ENCODE measurements around the gene ZNF607.
"Not testable (repeated sequence)": the region's sequence is repeated elsewhere in the genome, so short reads cannot be mapped to it uniquely, and the experiment has no call there.

ZNF607 gene

DNA sequence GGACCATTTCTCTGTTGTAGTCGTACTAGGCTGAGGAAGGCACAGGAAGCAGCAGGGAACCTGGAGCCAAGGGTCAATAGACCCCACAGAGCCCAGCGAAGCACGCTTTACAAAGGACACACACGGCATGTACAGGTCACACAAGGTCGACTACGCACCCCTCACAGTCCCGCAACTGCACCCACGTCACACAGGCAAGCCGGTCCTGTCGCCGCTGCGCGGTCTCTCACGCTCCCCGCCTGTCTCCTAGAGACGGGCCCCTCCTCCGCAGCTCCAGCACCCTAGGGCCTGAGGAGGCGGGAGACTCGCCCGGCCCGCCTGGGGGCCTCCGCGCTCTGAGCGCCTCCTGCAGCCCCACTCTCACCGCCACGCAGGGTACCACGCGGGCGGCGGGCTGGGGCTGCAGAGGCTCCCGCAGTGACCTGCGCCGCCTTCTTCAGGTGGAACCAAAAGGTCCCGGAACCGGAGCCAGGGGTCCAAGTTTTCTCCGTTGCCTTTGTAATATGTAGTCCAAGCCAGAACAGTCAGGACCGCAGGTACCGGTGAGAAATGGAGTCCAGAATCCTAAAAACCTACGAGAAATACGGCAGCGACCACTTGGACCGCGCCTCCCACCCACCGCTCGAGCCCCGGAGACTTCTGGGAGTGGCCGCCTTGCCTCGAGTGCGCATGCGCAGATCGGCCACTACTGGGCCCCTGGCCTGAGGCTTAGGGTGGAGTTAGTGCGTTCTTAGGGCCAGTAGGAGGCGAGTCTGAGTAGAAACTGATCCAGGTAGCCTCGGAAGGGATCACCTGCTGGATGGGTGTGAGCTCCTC, at the start of gene ZNF607:
Gene ZNF607, minus strand, starts transcription at position 651 of the 816 bp plus-strand sequence. CDS start 8,143 bp downstream, outside the sequence.
- peak; percentile 73 for DNase-seq

DNA sequence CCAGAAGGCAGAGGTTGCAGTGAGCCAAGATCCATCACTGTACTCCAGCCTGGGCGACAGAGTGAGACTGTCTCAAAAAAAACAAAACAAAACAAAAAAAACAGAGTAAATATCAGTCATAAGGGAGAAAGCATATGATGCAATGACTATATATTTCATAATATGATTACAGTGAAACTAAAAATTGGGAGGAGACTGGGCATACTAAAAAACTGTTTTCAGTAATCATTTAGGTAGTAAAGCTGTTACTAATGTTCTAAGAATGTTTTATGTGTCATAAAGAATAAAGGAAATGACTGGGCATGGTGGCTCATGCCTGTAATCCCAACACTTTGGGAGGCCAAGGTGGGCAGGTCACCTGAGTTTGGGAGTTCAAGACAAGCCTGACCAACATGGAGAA, 43.9 kb upstream of the ZNF607 start:
- no peak for DNase-seq

DNA sequence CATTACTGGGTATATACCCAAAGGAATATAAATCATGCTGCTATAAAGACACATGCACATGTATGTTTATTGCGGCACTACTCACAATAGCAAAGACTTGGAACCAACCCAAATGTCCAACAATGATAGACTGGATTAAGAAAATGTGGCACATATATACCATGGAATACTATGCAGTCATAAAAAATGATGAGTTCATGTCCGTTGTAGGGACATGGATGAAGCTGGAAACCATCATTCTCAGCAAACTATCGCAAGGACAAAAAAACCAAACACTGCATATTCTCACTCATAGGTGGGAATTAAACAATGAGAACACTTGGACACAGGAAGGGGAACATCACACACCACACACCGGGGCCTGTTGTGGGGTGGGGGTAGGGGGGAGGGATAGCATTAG, 38.1 kb upstream of the ZNF607 start:
- DNase-seq: not testable (repeated sequence)

DNA sequence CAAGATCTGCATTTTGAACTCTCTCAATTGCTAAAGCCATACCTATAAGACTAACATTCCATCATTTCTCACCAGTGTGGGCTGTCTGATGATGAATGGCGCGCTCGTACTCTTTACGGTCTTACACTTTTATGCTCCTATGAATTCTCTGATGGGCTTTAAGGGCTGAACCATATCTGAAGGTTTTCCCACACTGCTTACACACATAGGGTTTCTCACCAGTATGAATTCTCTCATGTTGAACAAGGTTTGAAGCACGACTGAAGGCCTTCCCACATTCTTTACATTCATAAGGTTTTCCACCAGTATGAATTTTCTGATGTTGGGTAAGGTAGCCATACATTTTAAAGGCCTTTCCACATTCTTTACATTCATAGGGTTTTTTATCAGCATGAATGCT, 18.8 kb upstream of the ZNF607 start:
- DNase-seq: no peak

DNA sequence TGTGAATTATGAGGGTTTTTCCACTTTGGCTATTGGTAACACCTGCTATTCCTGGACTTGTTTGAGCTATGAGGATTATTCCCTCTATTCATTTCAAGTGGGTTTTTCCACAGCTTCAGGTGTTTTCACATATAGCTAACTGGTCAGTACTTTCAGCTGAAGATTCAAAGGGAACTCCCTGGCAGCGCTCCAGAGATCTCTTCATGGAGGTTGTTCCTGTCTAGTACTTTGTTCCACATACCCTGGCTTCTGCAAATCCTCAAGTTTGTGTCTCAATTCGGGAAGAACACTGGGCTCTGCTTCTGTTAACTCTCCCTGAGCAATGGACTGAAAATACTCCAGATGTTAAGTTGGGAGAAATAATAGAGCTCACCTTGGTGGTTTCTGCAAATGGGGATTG, 5.6 kb upstream of the ZNF607 start:
- no peak for DNase-seq

DNA sequence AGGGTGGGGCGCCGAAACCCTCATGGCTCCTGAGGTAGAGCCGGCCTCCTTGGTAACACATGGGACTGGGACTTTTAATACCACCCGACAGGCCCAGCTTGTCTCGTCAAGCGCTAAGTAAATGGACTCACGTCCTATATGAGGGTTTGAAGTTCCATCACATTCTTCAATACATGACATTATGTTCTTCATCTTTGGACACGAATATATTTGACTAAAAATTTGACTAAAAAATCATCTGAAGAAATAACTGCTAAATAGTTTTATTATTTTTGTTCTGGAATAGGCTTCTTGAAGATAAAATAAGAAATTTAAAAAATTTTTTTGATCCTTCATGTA, 335 bp upstream of the ZNF607 start:
- no peak for DNase-seq

DNA sequence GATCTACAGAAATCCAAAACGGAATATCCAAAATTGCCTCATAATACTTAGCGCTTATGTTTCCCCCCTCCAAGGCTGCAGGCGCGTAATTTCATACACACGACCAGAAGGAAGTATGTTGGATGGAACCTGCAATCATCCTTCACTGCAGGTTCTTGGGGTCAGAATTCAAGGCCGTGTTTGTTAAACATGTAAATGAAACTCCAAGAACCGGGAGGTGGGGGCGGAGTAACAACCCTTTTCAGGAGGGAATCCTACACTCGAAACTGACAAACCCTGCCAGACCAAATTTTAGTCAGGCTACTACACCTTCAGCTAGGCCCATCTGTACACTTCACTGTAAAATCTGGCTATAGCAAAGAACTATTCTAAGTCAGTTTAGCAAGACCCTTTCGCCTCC, 1.3 kb downstream of the ZNF607 start:
- no peak for DNase-seq

DNA sequence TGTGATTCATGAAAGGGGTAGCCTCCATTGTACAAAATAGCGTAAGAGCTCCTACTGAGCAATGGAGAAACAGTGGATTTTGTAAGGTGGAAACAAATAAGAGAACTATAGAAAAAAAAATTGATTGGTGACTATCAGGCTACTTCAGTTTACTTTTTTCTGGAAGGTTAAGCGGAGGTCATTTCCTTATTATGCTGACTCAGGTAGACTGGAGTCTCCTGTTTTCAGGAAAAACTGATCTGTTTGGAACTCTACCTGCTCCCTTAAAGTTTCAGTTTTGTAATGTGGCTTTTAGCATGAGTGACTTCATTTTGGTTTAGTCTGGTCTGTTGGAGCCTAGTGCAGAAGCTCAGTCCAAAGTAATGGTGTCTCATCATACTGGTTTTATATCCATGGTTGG, 3.4 kb downstream of the ZNF607 start:
- DNase-seq: no peak

DNA sequence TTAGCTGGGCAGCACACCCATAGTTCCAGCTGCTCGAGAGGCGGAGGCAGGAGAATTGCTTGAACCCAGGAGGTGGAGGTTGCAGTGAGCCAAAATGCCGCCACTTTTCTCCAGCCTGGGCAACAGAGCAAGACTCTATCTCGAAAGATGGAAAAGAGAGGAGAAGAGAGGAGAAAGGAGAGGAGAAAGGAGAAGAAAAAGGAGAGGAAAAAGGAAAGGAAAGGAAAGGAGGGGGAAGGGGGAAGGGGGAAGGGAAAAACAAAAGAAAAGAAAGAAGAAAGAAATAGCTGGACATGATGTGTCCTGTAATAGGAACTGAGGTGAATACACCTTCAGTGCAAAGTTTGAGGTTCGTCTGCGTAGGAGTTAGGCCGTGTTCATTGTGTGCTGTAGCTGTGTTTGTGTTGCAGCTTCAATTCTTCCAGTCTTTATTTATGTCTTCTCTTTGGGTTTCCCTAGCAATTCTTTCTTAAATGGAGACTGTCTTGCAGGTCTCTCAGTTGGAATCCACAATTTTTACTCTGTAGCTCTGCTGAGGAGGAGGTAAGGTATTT, 13.4 kb downstream of the ZNF607 start:
- DNase-seq: no peak

DNA sequence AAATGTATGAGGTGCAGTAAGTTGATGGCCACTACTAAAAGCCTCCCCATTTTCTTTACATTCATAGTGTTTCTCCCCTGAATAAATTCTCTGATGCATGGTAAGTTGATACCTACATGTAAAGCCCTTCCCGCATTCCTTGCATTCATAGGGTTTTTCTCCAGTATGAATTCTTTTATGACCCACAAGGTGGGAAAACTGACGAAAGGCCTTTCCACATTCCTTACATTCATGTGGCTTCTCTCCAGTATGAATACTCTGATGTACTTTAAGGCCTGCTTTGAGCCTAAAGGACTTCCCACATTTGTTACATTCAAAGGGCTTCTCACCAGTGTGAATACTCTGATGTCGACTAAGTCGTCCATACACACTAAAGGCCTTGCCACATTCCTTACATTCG, 20.5 kb downstream of the ZNF607 start:
- no peak for DNase-seq

DNA sequence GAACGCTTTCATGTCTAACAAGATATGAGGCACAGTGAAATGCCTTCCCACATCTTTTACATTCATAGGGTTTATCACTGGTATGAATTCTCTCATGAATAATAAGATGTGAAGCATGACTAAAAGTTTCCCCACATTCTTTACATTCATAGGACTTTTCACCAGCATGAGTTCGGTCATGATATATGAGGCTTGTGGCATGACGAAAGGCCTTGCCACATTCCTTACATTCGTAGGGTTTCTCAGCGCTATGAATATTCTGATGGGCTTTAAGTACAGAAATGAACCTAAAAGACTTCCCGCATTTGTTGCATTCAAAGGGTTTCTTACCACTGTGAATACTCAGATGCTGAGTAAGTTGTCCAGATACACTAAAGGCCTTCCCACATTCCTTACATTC, 21.3 kb downstream of the ZNF607 start:
- DNase-seq: no peak

DNA sequence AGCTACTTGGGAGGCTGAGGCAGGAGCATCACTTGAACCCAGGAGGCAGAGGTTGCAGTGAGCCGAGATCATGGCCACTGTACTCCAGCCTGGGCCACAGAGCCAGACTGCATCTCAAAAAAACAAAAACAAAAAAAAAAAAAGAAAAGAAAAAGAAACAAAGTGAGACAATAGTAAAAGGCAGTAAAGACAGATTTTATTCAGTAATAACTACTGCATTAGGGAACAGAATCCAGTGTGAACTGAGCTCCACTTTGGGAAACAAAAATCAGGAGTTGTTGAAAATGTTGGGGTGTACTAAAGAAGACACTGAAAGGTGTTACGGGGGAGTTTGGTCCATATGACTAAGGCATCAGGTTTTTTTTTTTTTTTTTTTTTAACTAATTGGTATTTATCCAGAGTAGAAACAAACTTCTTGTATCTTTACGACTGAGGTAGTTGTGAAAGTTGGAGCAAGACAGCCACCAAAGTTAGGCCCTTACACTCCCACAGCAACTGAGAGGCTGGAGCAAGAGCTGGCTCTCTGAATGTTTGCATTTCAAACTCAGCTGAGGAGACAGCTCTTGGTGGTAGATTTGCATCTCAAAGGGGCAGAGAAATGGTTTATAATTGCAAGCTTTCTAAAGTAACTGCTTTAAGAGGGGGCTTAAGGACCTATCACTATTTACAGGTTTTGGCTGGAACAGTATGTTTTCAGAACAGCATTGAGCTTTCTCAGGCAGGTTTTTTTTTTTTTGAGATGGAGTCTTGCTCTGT, 24.2 kb downstream of the ZNF607 start:
- no peak for DNase-seq

DNA sequence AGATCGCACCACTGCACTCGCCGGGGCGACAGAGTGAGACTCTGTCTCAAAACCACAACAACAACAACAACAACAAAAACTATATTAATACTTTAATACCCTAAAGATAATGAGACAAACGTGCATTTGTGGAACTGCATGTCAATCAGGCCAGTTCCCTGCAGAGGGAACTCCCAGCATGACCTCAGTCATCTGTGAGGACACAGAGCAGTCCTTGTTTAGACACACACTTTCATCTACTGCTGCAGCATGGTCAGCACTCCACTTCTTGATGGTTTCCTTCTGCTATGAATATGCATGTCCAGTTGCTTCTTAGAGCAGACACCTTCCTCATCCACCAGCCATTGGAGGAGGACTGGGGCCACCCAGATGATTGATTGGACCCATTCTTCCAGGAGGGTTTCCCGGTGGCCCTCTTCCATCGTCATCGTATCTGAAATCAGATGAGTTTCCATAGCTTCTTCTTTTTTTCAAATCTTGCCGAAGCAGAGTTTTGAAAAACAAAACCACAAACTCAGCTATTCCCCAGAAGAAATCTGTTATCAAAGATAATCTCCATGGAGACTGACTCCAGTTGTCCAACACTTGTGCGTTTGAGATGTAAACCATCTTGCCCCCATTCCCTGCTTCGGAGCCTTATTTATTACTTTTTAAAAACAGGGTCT, 26.5 kb downstream of the ZNF607 start:
- no peak for DNase-seq

DNA sequence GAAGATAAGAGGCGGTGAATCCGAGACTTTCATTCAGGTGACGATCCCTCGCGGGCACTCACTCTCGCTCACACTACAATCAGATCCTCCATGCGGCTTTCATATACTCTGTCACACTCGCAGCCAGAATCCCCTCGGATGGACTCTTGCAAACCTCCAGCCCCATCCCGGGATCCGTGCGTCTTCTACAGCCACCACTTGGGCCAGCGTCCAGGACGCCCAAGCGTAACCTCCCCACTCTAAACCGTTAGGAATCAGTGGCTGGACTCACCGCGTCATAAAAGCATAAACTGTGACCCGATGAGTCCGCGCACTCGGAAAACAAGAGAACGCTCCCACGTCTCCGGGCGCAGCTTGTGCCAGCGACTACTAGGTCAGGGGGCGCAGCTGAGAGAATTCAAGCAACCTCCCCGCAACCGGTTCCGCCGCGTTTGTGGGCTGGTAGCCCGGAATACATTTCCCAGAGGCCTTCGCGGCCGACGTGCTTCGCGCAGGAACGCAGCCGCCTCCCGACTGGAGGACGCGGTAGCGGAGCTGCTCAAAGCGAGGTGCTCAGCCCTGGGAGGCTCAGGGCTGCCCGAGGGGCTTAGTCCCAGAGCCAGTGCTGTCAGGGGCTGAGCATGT, 27.6 kb downstream of the ZNF607 start:
- peak; percentile 77 for DNase-seq

DNA sequence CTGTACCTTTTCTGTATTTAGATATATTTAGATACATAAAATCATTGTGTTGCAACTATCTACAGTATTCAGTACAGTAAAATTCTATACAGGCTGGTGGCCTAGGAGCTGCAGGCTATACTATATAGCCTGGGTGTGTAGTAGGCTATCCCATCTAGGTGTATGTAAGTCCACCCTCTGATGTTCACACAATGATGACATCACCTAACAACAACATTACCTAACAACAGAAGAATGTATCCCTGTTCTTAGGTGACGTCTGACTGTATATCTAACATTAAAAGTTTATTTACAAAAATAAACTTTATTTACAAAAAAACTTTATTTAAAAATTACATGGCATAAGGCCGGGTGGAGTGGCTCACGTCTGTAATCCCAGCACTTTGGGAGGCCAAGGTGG, 36.0 kb downstream of the ZNF607 start:
- DNase-seq: no peak

DNA sequence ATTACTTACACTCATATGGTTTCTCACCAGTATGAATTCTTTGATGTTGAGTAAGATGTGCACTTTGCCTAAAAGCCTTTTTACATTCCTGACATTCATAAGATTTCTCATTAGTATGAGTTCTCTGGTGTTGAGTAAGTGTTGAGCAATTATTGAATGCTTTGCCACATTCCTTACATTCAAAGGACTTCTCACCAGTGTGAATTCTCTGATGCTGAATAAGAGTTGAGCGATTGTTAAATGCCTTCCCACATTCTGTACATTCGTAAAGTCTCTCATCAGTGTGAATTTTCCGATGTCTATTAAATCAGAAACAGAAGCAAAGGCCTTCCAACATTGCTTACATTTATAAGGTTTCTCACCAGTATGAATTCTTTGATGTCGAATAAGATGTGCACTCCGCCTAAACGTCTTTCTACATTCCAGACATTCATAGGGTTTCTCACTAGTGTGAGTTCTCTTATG, 50.1 kb downstream of the ZNF607 start:
- no peak for DNase-seq

DNA sequence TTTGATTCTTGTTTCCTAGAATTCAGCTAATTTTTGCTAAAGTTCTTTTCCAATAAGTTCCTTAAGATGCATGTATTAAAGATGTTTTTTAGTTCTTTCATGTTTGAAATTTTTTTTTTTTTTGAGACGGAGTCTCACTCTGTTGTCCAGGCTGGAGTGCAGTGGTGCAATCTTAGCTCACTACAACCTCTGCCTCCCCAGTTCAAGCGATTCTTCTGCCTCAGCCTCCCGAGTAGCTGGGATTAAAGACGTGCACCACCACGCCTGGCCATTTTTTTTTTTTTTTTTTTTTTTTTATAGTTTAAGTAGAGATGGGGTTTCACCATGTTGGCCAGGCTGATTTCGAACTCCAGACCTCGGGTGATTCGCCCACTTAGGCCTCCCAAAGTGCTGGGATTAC, 62.4 kb downstream of the ZNF607 start:
- not testable (repeated sequence) for DNase-seq

DNA sequence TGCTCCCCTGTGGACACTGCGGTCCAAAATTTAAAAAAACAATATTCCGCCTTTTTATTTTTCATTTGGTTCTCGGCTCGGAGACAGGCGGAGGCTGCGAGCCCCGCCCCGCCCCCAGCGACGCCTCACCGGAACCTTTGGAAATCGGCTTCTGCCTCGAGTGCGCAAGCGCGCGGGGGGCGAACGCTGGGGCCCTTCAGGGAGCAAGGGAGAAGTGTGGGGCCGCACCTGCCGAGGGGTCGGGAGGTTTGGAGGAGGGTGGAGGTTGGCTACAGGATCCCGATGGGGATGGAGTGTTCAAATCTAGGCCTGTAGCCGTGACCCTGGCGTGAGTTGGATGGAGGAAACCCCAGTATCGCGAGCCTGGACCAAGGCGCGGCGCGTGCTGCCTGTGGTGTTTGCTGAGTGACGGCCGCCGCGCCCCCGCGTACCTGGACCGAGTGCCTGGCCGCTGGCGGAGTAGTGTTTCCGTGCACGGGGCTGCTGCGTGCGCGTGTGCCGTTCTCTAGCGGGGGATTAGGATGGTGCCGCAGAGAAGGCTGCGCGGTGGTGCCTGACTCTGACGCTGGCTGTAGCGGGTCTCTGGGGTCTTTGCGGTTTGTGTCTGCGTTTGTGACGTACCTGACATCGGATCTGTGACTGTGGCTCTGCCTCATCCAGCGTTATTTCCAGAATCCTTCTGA, 63.7 kb downstream of the ZNF607 start:
- peak; percentile 84 for DNase-seq

DNA sequence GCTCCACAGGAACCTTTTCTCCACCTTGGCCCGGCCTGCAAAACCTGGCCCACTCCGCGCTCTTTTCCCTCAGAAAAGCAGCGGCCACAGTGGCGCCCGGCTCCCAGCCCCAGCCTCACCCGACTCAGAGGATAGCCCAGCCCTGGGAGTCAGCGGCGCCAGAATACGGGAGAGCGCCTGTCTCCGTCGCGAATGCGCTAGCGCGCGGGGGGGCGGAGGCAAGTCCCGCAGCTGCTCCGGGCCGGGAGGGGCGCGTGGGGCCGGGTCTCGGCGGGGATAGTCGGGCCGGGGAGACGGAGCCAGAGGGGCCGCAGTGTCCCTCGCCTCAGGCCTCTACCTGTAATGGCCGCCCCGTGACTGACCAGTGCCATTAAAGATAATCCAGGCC, 64.3 kb downstream of the ZNF607 start, which contains the start of gene ZFP30:
Gene ZFP30, minus strand, starts transcription at position 165 of the 388 bp plus-strand sequence. CDS start 7,643 bp downstream, outside the sequence.
- DNase-seq: peak; percentile 80

DNA sequence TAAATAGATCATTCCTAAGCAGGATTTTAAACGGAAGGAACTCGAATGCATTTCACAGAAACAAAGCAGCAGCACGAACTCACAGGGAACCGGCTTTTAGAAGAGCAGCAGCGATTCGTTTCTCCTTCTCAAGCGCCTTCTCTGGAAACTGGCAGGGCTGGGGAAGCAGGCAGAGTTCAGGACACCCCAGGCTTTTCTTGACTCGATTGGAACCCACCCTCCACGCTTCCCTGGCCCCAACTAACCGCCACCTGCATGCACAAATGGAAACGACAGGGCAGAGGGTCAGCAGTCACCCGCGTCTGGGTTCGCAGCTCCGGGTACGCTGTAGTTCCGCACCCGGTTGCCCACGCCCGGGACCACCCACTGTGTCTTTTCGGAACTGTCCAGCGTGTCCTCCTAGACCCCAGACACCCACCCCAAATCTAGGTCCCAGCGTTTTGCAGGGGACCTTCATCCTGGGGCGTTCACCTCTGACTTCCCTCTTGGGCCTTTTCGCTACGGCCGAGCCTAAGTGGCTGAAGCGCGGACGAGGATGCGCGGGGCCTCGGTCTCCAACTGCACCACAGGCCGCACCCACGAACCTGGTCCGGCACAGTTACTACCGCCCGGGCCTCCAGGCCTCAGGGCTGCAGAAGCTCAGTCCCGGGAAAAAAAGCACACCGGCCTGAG, 64.8 kb downstream of the ZNF607 start:
- DNase-seq: peak; percentile 10

DNA sequence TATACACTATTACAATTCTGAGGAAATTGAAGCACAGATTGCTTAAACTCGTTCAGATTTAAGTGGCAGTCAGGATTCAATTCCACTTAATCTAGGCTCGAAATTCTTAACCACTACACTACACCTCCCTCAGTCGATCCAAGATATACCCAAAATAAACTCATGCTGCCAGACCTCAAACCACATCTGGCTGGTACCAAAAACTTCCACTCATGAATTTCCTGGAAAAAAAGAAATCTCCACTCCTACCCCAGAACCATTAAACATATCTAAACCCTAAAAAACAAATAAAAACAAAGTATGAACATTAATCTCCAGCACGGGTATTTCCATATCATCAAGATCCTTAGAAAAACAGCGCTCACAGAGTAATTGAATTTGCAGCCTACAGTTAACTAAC, 65.4 kb downstream of the ZNF607 start:
- DNase-seq: no peak
